HG03103 (cell line): Measurements from ENCODE around the gene MYEOV.

Experiments
- ATAC-seq: cut with Tn5 transposase; IDR thresholded peaks from one replicate; pipeline ENCODE4 v1.9.1; 2021; ENCODE audit warnings: low read depth; ENCODE audit not compliant: unreplicated experiment

The MYEOV gene

GRCh38 chr11:69335007-69335780 lies 41.2 kb downstream of the MYEOV start:
- no peak for ATAC-seq

- ATAC-seq: no peak
Measured at GRCh38 chr11:69335781-69336405, 41.9 kb downstream of the MYEOV start.

- no peak for ATAC-seq
Measured at GRCh38 chr11:69337211-69337721, 43.3 kb downstream of the MYEOV start.

- ATAC-seq: no peak
Measured at GRCh38 chr11:69339041-69339733, 45.2 kb downstream of the MYEOV start.

GRCh38 chr11:69339983-69340565 lies 46.1 kb downstream of the MYEOV start:
- no peak for ATAC-seq

- ATAC-seq: no peak
Measured at GRCh38 chr11:69342588-69343330, 48.8 kb downstream of the MYEOV start.

- no peak for ATAC-seq
Measured at GRCh38 chr11:69343401-69344321, 49.7 kb downstream of the MYEOV start.

GRCh38 chr11:69344570-69345145 lies 50.7 kb downstream of the MYEOV start:
- no peak for ATAC-seq
